ENCODE data around the gene S100A10.

DNA sequence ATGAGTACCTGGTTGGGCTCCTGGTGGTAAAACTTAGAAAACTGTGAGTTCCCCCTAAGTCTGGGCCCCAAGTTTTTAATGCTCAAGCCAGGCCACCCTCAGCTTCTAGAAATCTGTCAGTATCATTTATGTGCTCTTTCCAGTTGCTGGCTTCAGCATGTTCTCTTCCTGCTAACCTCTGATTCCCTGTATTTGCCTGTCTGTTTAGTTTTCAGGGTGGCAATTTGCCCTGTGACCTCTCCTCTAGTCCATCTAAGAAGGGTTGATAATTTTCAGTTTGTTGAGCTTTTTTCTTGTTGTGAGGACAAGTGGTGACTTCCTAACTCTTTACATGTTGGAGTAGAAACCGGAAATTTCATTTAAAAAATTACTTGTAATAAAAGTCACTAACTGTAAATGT is 16.0 kb upstream of the S100A10 start:
- TF ChIP-seq EZH2 (IDR thresholded peaks at IDR 0.05): no peak
- no peak for TF ChIP-seq POLR2AphosphoS5 (IDR thresholded peaks at IDR 0.05; ENCODE audit: borderline replicate concordance, low read depth, low read length)

All from SK-N-MC (cell line).